GM12864 (cell line): ENCODE measurements around the gene RBP3.

Source experiments
- DNase-seq: peaks from one replicate; pipeline ENCODE4 v3.0.0-alpha.2; 2011; ENCODE audit warnings: low read depth
- H3K4me3 ChIP-seq: 2 replicates; pipeline ENCODE4 v1.5.1; 2011; ENCODE audit warnings: mild to moderate bottlenecking, low read depth, low read length, control low read depth
- TF ChIP-seq, protein P1 (sequence below): IDR thresholded peaks from 2 replicates; pipeline ENCODE4 v1.5.1; 2011; ENCODE audit warnings: low read depth, mild to moderate bottlenecking, moderate library complexity, low read length, control low read depth, inconsistent platforms; ENCODE audit errors: missing control alignments

RBP3 gene

DNA sequence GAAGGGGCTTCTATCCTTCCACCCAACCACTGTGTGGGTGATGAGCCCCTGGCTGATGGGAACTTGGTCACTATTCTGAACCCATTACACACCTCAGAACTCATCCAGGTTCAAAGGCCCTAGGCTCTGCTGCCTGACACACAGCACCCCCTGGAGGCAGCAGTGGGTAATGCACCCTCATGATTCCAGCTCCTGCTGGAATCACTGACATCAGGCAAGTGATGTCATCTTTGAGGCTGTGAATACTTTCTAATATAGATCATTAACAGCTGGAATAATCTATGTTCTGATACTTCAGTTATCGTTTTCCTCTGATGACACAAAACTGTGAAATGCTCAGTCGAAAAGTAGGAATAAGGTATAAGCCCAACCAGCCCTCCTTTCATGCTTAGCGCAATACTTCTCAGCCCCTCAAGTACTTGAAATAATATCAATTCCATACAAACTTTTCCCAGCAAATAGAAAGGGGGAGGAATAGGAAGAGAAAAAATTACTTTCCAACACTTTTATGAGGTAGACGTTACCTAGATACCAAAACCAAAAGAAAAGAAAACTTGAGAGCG lies 7.5 kb upstream of the RBP3 start:
- H3K4me3 ChIP-seq, result no peak overlapping the region
- DNase-seq, result no peak
- TF ChIP-seq, protein P1, sequence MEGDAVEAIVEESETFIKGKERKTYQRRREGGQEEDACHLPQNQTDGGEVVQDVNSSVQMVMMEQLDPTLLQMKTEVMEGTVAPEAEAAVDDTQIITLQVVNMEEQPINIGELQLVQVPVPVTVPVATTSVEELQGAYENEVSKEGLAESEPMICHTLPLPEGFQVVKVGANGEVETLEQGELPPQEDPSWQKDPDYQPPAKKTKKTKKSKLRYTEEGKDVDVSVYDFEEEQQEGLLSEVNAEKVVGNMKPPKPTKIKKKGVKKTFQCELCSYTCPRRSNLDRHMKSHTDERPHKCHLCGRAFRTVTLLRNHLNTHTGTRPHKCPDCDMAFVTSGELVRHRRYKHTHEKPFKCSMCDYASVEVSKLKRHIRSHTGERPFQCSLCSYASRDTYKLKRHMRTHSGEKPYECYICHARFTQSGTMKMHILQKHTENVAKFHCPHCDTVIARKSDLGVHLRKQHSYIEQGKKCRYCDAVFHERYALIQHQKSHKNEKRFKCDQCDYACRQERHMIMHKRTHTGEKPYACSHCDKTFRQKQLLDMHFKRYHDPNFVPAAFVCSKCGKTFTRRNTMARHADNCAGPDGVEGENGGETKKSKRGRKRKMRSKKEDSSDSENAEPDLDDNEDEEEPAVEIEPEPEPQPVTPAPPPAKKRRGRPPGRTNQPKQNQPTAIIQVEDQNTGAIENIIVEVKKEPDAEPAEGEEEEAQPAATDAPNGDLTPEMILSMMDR, result peak; percentile 97

DNA sequence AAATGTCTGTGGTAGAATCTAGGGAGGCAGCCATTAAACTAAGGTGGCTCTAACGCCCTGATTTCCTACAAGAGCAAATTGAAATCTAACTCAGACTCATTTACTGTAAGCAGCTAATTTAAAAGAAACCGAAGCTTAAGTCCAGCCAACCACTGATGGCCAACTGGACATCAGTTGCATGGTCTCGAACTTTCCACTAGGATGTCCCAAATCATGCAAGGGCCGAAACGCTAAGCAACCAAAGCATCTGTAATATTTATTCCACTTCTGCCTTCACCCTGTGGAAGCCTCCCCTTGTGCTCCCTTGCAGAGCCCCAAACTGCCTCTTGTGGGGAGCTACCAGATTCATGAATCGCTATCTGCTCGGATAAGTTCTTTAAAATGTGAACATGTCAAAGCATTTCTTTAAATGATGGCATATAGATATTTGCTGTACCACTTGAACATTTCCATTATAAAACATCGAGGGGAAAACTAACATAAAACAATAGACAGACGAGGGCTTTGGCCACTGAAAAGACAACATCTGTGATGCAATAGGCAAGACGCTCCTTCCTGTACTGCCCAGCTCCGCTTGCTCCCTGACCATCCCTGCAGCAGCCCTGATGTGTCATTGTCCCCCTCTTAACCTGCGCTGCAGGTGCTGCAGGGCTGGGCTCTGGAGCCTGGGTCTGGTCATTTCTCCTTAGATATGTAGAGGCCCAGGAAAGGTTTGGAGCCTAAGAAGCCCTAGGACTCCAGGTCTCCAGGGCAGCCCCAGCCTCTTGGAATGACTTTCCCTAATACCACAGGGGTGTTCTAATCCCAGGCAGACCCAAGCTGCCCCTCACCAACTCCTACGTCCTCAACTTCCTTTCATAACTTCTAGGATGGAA lies 2.9 kb upstream of the RBP3 start:
- TF ChIP-seq, protein P1, result no peak
- no peak overlapping the region for H3K4me3 ChIP-seq
- DNase-seq, result no peak

DNA sequence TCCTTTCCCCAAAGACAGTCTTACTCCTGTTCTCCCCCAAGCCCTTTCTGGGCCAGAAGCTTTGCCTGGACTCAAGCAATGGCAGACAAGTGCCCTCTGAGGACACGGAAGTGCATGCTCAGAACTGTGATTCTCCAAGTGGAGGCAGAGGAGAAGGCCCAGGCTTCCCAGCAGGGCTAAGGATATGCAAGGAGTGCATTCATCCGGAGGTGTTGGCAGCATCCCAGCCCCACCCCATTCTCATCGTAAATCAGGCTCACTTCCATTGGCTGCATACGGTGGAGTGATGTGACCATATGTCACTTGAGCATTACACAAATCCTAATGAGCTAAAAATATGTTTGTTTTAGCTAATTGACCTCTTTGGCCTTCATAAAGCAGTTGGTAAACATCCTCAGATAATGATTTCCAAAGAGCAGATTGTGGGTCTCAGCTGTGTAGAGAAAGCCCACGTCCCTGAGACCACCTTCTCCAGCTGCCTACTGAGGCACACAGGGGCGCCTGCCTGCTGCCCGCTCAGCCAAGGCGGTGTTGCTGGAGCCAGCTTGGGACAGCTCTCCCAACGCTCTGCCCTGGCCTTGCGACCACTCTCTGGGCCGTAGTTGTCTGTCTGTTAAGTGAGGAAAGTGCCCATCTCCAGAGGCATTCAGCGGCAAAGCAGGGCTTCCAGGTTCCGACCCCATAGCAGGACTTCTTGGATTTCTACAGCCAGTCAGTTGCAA lies 1.4 kb upstream of the RBP3 start:
- TF ChIP-seq, protein P1, result no peak
- no peak for DNase-seq
- H3K4me3 ChIP-seq, result no peak overlapping the region

DNA sequence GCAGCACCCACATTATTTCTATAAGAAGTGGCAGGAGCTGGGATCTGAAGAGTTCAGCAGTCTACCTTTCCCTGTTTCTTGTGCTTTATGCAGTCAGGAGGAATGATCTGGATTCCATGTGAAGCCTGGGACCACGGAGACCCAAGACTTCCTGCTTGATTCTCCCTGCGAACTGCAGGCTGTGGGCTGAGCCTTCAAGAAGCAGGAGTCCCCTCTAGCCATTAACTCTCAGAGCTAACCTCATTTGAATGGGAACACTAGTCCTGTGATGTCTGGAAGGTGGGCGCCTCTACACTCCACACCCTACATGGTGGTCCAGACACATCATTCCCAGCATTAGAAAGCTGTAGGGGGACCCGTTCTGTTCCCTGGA lies 874 bp upstream of the RBP3 start:
- no peak for DNase-seq
- TF ChIP-seq, protein P1, result no peak
- H3K4me3 ChIP-seq, result no peak overlapping the region

DNA sequence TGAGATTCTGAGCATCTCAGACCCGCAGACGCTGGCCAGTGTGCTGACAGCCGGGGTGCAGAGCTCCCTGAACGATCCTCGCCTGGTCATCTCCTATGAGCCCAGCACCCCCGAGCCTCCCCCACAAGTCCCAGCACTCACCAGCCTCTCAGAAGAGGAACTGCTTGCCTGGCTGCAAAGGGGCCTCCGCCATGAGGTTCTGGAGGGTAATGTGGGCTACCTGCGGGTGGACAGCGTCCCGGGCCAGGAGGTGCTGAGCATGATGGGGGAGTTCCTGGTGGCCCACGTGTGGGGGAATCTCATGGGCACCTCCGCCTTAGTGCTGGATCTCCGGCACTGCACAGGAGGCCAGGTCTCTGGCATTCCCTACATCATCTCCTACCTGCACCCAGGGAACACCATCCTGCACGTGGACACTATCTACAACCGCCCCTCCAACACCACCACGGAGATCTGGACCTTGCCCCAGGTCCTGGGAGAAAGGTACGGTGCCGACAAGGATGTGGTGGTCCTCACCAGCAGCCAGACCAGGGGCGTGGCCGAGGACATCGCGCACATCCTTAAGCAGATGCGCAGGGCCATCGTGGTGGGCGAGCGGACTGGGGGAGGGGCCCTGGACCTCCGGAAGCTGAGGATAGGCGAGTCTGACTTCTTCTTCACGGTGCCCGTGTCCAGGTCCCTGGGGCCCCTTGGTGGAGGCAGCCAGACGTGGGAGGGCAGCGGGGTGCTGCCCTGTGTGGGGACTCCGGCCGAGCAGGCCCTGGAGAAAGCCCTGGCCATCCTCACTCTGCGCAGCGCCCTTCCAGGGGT lies 703 bp downstream of the RBP3 start:
- no peak for DNase-seq
- TF ChIP-seq, protein P1, result no peak
- no peak overlapping the region for H3K4me3 ChIP-seq

DNA sequence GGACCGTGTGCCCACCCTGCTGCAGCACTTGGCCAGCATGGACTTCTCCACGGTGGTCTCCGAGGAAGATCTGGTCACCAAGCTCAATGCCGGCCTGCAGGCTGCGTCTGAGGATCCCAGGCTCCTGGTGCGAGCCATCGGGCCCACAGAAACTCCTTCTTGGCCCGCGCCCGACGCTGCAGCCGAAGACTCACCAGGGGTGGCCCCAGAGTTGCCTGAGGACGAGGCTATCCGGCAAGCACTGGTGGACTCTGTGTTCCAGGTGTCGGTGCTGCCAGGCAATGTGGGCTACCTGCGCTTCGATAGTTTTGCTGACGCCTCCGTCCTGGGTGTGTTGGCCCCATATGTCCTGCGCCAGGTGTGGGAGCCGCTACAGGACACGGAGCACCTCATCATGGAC lies 1.4 kb downstream of the RBP3 start:
- TF ChIP-seq, protein P1, result no peak
- H3K4me3 ChIP-seq, result no peak overlapping the region
- DNase-seq, result no peak
